ENCODE measurements around the gene DPP10.

GRCh38 chr2:114859726-114860510 lies 417.5 kb downstream of the DPP10 start:
- TF ChIP-seq POLR2A (IDR thresholded peaks at IDR 0.05) (no peak), CTCF (IDR thresholded peaks at IDR 0.05) (no peak)
